ENCODE data around the gene DHODH.

DHODH gene

GRCh38 chr16:72042157-72042660, 33.7 kb downstream of the DHODH start:
- no peak overlapping the region for H3K4me3 ChIP-seq (ENCODE audit: low read depth, low read length)
- TF ChIP-seq MAX (IDR thresholded peaks at IDR 0.05; ENCODE audit: low read depth, low read length), result no peak
- no peak for TF ChIP-seq MYC (IDR thresholded peaks at IDR 0.05; ENCODE audit: low read depth, low read length)
- TF ChIP-seq POLR2A (IDR thresholded peaks at IDR 0.05; ENCODE audit: extremely low read depth, insufficient read length), result no peak
- no peak for TF ChIP-seq CTCF (IDR thresholded peaks at IDR 0.05; ENCODE audit: low read depth, low read length)
- DNase-seq (ENCODE audit: low read depth), result no peak

- H3K4me3 ChIP-seq (ENCODE audit: low read depth, low read length), result no peak overlapping the region
- no peak for TF ChIP-seq CTCF (IDR thresholded peaks at IDR 0.05; ENCODE audit: low read depth, low read length)
- TF ChIP-seq MAX (IDR thresholded peaks at IDR 0.05; ENCODE audit: low read depth, low read length), result no peak
- no peak for TF ChIP-seq MYC (IDR thresholded peaks at IDR 0.05; ENCODE audit: low read depth, low read length)
- no peak for TF ChIP-seq POLR2A (IDR thresholded peaks at IDR 0.05; ENCODE audit: extremely low read depth, insufficient read length)
- no peak for DNase-seq (ENCODE audit: low read depth)
Observed at GRCh38 chr16:72043058-72043457, 34.5 kb downstream of the DHODH start.

GRCh38 chr16:72043539-72043938, 35.0 kb downstream of the DHODH start:
- TF ChIP-seq MYC (IDR thresholded peaks at IDR 0.05; ENCODE audit: low read depth, low read length) (no peak), POLR2A (IDR thresholded peaks at IDR 0.05; ENCODE audit: extremely low read depth, insufficient read length) (no peak), MAX (IDR thresholded peaks at IDR 0.05; ENCODE audit: low read depth, low read length) (no peak), CTCF (IDR thresholded peaks at IDR 0.05; ENCODE audit: low read depth, low read length) (no peak)
- no peak overlapping the region for H3K4me3 ChIP-seq (ENCODE audit: low read depth, low read length)
- no peak for DNase-seq (ENCODE audit: low read depth)

- no peak for DNase-seq (ENCODE audit: low read depth)
- no peak overlapping the region for H3K4me3 ChIP-seq (ENCODE audit: low read depth, low read length)
- TF ChIP-seq CTCF (IDR thresholded peaks at IDR 0.05; ENCODE audit: low read depth, low read length), result no peak
- no peak for TF ChIP-seq MAX (IDR thresholded peaks at IDR 0.05; ENCODE audit: low read depth, low read length)
- TF ChIP-seq MYC (IDR thresholded peaks at IDR 0.05; ENCODE audit: low read depth, low read length), result no peak
- no peak for TF ChIP-seq POLR2A (IDR thresholded peaks at IDR 0.05; ENCODE audit: extremely low read depth, insufficient read length)
Observed at GRCh38 chr16:72044296-72044695, 35.8 kb downstream of the DHODH start.

GRCh38 chr16:72044825-72045359, 36.3 kb downstream of the DHODH start:
- no peak for DNase-seq (ENCODE audit: low read depth)
- no peak overlapping the region for H3K4me3 ChIP-seq (ENCODE audit: low read depth, low read length)
- TF ChIP-seq CTCF (IDR thresholded peaks at IDR 0.05; ENCODE audit: low read depth, low read length) (no peak), POLR2A (IDR thresholded peaks at IDR 0.05; ENCODE audit: extremely low read depth, insufficient read length) (no peak), MYC (IDR thresholded peaks at IDR 0.05; ENCODE audit: low read depth, low read length) (no peak), MAX (IDR thresholded peaks at IDR 0.05; ENCODE audit: low read depth, low read length) (no peak)

Measured in NB4 (cell line).